HG02642 (cell line): ENCODE results near the gene CNDP1.

Experiments
- ATAC-seq: cut with Tn5 transposase; IDR thresholded peaks from one replicate; pipeline ENCODE4 v1.9.1; 2021; ENCODE audit warnings: mild to moderate bottlenecking; ENCODE audit not compliant: unreplicated experiment, poor library complexity

CNDP1 gene

GRCh38 chr18:74571895-74572680 lies 37.8 kb downstream of the CNDP1 start:
- ATAC-seq: no peak

DNA sequence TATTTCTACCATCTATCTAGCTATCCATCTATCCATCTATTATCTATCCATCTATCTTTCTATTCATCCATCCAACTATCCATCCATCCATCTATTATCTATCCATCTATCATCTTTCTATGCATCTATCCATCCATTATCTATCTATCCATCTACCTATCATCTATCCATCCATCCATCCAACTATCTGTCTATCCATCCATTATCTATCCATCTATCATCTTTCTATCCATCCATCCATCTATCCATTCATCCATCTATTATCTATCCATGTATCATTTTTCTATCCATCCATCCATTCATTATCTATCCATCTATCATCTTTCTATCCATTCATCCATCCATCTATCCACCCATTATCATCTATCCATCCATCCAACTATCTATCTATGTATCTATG lies 38.8 kb downstream of the CNDP1 start:
- ATAC-seq: no peak

- no peak for ATAC-seq
Measured at GRCh38 chr18:74574916-74575315, 40.6 kb downstream of the CNDP1 start.

DNA sequence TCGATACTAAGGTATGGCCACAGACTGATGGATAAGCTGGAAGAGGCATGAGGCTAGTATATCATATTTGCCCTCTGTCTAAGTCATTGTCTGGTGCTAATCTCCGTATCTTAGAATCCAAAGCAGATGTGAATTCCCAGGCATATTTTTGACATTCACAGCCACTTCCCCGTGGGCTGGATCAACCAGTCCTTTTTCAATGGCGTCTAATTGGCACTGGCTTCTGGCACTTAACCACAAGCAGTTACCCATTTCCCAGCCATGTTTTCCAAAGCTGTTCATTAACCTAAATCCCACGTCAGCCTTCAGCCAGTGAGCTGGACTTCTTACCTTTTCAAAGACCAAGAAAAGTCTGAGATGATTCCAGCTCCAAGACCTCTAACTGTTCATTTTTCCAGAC lies 42.7 kb downstream of the CNDP1 start:
- no peak for ATAC-seq

DNA sequence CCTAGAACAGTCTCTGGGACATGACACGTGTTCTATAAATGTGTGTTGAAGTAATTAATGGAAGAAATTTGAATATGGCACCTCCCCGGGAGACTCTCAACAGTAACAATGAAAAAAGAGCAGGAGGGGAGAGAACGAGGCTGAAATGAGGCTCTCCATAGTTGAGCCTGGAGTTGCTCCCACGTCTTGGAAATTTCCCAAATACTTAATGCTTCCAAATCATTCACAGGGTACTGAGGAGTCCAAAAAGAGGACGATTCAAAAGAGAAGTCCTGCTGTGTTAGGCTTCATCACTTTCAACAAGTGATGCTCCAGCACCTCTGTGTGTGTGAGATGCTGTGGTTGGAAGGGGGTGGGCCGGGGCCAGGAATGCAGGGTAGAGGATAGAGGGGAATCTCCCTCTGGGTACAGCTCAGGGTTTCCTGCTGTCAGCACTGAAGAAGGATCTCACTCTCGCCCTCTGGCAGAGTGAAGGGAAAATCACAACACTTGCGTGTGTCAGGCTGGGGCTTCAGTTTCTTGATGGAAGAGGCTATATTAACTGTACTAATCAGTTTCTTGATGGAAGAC lies 45.3 kb downstream of the CNDP1 start:
- ATAC-seq: no peak

- no peak for ATAC-seq
Measured at GRCh38 chr18:74582642-74583041, 48.3 kb downstream of the CNDP1 start.

DNA sequence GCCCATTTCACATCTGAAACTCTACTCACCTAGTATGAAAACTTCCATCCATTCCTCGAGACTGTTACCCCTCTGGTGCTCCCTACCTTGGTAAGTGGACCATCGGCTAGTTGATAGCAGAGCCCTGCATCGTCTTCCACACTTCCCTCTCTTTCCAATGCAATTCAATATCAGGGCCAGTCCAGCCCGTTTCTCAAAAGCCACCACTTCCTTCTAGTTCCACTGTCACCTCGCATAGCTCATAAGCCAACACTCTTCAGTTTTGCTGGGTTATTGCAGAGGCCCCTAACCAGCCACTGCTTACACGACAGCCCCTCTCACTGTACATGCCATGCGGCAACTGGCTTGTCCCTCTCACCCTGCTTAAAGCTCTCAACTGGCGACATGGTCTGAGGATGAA lies 53.1 kb downstream of the CNDP1 start:
- ATAC-seq: no peak

- no peak for ATAC-seq
Measured at GRCh38 chr18:74589021-74589420, 54.7 kb downstream of the CNDP1 start.

- ATAC-seq: no peak
Measured at GRCh38 chr18:74589811-74590210, 55.5 kb downstream of the CNDP1 start.

- no peak for ATAC-seq
Measured at GRCh38 chr18:74590671-74591070, 56.4 kb downstream of the CNDP1 start.

DNA sequence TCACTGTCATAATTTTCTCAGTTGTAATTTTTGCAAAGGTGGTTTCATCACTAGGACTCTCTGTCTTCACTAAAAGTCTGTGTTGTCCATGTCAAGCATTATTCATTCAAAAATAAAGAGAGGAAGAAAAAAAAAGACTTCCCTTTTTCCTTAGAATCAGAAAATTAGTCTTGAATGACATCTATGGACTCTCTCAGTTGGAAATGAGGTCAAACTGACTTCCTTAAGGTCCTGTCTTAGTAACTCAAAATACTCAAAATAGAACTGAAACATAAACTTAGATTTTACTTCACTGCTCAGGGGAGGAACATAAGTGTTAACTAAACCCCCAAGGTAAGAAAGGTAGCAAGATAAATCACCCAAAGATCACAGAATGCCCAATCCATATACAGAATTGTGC lies 61.1 kb downstream of the CNDP1 start:
- ATAC-seq: no peak

DNA sequence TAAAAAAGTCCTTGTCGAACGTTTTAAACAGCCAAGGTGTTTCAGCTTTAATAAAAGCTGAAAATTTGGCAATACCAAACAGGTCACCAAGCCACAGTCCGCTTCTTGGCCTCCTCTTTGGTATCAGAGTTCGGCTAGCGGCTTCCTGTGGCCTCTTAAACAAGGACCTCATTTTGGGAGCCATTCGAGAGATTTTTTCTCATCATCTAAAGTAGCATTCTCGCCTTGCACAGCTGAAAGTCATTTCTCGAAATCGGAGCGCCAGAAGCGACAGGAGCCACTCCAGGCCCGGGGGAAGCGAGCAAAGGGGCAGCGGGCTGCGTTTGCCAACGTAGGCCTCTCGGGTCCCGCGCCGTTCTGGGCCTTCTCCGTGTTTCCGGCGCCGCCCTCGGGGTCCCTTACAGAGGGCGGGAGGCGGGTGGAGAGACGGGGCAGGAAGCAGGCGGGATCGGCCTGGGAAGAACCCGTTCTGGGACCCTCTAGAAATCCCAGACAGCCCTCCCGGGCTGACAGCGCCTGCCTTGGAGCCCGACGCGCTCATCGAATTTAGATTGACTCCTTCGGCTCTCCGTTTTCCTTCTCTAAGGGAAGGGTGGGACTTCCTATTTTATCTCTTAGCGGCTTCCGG lies 62.8 kb downstream of the CNDP1 start:
- ATAC-seq: peak; percentile 39

- peak; percentile 80 for ATAC-seq
Measured at GRCh38 chr18:74597662-74598349, 63.5 kb downstream of the CNDP1 start, which contains the start of gene ZNF407. Gene ZNF407, plus strand, starts transcription at chr18:74597870. Its CDS starts 33,150 bp downstream, at chr18:74631020.

GRCh38 chr18:74598350-74599001 lies 64.2 kb downstream of the CNDP1 start:
- ATAC-seq: peak; percentile 67

DNA sequence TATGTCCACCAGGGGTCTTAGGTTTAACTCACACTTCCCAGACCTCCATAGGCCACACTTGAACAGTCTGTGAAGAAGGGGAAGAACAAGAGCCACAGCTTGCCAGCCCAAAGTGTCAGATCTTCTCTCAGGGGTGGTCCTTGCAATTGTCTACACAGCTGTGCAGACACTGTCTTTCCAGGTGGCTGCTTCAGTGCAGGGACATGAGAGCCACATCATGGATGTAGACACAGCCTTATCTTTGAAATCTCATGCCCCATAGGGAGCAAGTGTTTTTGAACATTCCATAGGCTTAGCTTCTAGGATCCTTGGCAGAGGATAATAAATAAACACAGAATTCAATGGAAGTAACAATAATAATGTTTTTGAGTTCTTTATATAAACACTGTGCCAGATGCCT lies 70.1 kb downstream of the CNDP1 start:
- ATAC-seq: no peak

- no peak for ATAC-seq
Measured at GRCh38 chr18:74604774-74605173, 70.5 kb downstream of the CNDP1 start.

DNA sequence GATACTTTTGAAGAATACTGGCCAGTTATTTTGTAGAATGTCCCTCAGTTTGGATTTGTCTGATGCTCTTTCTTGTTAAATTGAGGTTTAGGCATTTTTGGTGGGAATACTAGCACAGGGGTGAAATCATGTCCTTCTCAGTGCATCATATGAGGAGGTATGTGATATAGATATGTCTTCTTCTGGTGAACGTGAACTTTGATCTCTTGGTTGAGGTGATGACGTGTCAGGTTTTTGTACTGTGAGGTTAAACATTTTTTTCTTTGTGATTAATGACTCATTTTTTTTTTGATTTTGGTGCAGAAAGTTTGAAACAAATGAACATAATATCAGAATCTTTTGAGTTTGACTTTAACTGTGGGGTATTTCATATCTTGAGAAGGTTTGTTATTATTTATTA lies 74.4 kb downstream of the CNDP1 start:
- no peak for ATAC-seq

DNA sequence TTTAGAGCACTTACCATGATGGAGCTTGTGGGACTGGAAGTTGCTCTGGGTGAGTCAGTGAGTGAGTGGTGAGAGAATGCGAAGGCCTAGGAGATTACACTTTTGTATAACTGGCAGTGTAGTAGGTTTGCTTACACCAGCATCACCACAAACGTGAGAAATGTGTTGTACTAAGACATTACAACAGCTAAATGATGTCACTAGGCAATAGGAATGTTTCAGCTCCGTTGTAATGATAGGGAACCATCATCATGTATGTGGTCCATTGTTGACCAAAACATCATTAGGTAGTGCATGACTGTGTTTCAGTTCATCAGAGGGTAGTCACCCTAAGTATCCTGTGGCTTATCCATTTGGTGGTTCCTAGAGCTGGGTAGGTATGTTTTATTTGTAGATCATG lies 75.2 kb downstream of the CNDP1 start:
- ATAC-seq: no peak

GRCh38 chr18:74610051-74610615 lies 75.8 kb downstream of the CNDP1 start:
- ATAC-seq: no peak

DNA sequence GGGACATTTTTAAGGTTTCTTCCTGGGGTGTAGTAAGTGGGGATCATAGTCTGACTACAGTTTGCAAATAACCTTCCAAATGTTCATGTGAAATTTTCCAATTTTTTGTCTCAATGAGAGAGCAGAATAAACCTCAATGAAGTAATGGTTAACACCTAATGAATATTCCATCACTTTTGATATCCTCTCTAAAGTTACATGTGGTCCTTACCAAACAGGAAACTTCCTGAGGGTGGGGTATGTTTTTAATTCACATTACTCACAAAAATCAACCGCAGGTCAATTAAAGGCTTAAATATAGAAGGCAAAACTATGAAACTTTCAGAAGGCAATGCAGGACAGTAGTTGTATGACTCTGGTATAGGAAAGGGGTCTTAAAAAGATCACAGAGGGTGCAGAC lies 76.6 kb downstream of the CNDP1 start:
- no peak for ATAC-seq
